ENCODE results near the gene ADAMTSL2.

The ADAMTSL2 gene

GRCh38 chr9:133602277-133602676 lies 67.8 kb downstream of the ADAMTSL2 start:
- no peaks in the 10 kb centered on the region for H3K9me3 Mint-ChIP-seq
- intact Hi-C loops (cut with micrococcal nuclease) = no loop called here
- H3K4me3 Mint-ChIP-seq = no peak overlapping the region
- H3K36me3 Mint-ChIP-seq (ENCODE audit: low read depth) = no peaks in the 10 kb centered on the region
- peaks cover 17% of the 10 kb centered on the region for H3K27me3 Mint-ChIP-seq
- no peak overlapping the region for H3K27ac Mint-ChIP-seq
- H3K4me1 Mint-ChIP-seq (ENCODE audit: low read depth) = no peaks in the 10 kb centered on the region

- Mint-ChIP-seq H3K27me3 (peaks cover 22% of the 10 kb centered on the region), H3K9me3 (no peaks in the 10 kb centered on the region), H3K4me3 (no peak overlapping the region), H3K4me1 (ENCODE audit: low read depth) (no peaks in the 10 kb centered on the region), H3K36me3 (ENCODE audit: low read depth) (no peaks in the 10 kb centered on the region), H3K27ac (no peak overlapping the region)
- intact Hi-C loops (cut with micrococcal nuclease) = no loop called here
These were observed 68.8 kb downstream of the ADAMTSL2 start for GRCh38 chr9:133603135-133603927.

- no peak overlapping the region for H3K27ac Mint-ChIP-seq
- no peak overlapping the region for H3K4me3 Mint-ChIP-seq
- no peaks in the 10 kb centered on the region for H3K9me3 Mint-ChIP-seq
- intact Hi-C loops (cut with micrococcal nuclease) = no loop called here
- peaks cover 28% of the 10 kb centered on the region for H3K27me3 Mint-ChIP-seq
- no peaks in the 10 kb centered on the region for H3K4me1 Mint-ChIP-seq (ENCODE audit: low read depth)
- no peaks in the 10 kb centered on the region for H3K36me3 Mint-ChIP-seq (ENCODE audit: low read depth)
These were observed 69.7 kb downstream of the ADAMTSL2 start for GRCh38 chr9:133604214-133604613.

GRCh38 chr9:133604856-133605255 lies 70.4 kb downstream of the ADAMTSL2 start:
- no peaks in the 10 kb centered on the region for H3K9me3 Mint-ChIP-seq
- no peaks in the 10 kb centered on the region for H3K36me3 Mint-ChIP-seq (ENCODE audit: low read depth)
- intact Hi-C loops (cut with micrococcal nuclease) = no loop called here
- no peak overlapping the region for H3K4me3 Mint-ChIP-seq
- H3K27ac Mint-ChIP-seq = no peak overlapping the region
- H3K27me3 Mint-ChIP-seq = peaks cover 33% of the 10 kb centered on the region
- no peaks in the 10 kb centered on the region for H3K4me1 Mint-ChIP-seq (ENCODE audit: low read depth)

- no peak overlapping the region for H3K4me3 Mint-ChIP-seq
These were observed 70.9 kb downstream of the ADAMTSL2 start for GRCh38 chr9:133605446-133605845.

GRCh38 chr9:133605856-133606707 lies 71.6 kb downstream of the ADAMTSL2 start:
- Mint-ChIP-seq H3K4me1 (ENCODE audit: low read depth) (no peaks in the 10 kb centered on the region), H3K9me3 (no peaks in the 10 kb centered on the region), H3K4me3 (no peak overlapping the region), H3K27ac (no peak overlapping the region), H3K36me3 (ENCODE audit: low read depth) (no peaks in the 10 kb centered on the region), H3K27me3 (peaks cover 40% of the 10 kb centered on the region)
- intact Hi-C loops (cut with micrococcal nuclease) = no loop called here

More at GRCh38 chr9:133605446-133605845, 70.9 kb downstream of the ADAMTSL2 start:
- no peaks in the 10 kb centered on the region for H3K36me3 Mint-ChIP-seq (ENCODE audit: low read depth)
- intact Hi-C loops (cut with micrococcal nuclease) = no loop called here
- H3K4me1 Mint-ChIP-seq (ENCODE audit: low read depth) = no peaks in the 10 kb centered on the region
- no peak overlapping the region for H3K27ac Mint-ChIP-seq
- H3K9me3 Mint-ChIP-seq = no peaks in the 10 kb centered on the region
- peaks cover 38% of the 10 kb centered on the region for H3K27me3 Mint-ChIP-seq

GRCh38 chr9:133606708-133607025 lies 72.2 kb downstream of the ADAMTSL2 start:
- H3K27ac Mint-ChIP-seq = no peak overlapping the region
- intact Hi-C loops (cut with micrococcal nuclease) = no loop called here
- no peaks in the 10 kb centered on the region for H3K4me1 Mint-ChIP-seq (ENCODE audit: low read depth)
- H3K9me3 Mint-ChIP-seq = no peaks in the 10 kb centered on the region
- no peak overlapping the region for H3K4me3 Mint-ChIP-seq
- no peaks in the 10 kb centered on the region for H3K36me3 Mint-ChIP-seq (ENCODE audit: low read depth)
- peaks cover 40% of the 10 kb centered on the region for H3K27me3 Mint-ChIP-seq

GRCh38 chr9:133607381-133607780 lies 72.9 kb downstream of the ADAMTSL2 start:
- Mint-ChIP-seq H3K9me3 (no peaks in the 10 kb centered on the region), H3K4me1 (ENCODE audit: low read depth) (no peaks in the 10 kb centered on the region), H3K27me3 (peaks cover 40% of the 10 kb centered on the region), H3K36me3 (ENCODE audit: low read depth) (no peaks in the 10 kb centered on the region), H3K27ac (no peak overlapping the region), H3K4me3 (no peak overlapping the region)
- intact Hi-C loops (cut with micrococcal nuclease) = no loop called here

GRCh38 chr9:133607976-133608375 lies 73.5 kb downstream of the ADAMTSL2 start:
- intact Hi-C loops (cut with micrococcal nuclease) = no loop called here
- H3K27ac Mint-ChIP-seq = no peak overlapping the region
- H3K9me3 Mint-ChIP-seq = no peaks in the 10 kb centered on the region
- H3K36me3 Mint-ChIP-seq (ENCODE audit: low read depth) = no peaks in the 10 kb centered on the region
- H3K27me3 Mint-ChIP-seq = peaks cover 40% of the 10 kb centered on the region
- H3K4me3 Mint-ChIP-seq = no peak overlapping the region
- no peaks in the 10 kb centered on the region for H3K4me1 Mint-ChIP-seq (ENCODE audit: low read depth)

GRCh38 chr9:133608382-133608781 lies 73.9 kb downstream of the ADAMTSL2 start:
- H3K4me3 Mint-ChIP-seq = no peak overlapping the region
- H3K4me1 Mint-ChIP-seq (ENCODE audit: low read depth) = no peaks in the 10 kb centered on the region
- H3K36me3 Mint-ChIP-seq (ENCODE audit: low read depth) = no peaks in the 10 kb centered on the region
- H3K27ac Mint-ChIP-seq = no peak overlapping the region
- peaks cover 41% of the 10 kb centered on the region for H3K27me3 Mint-ChIP-seq
- no peaks in the 10 kb centered on the region for H3K9me3 Mint-ChIP-seq
- intact Hi-C loops (cut with micrococcal nuclease) = no loop called here

GRCh38 chr9:133608889-133609288 lies 74.4 kb downstream of the ADAMTSL2 start:
- Mint-ChIP-seq H3K9me3 (no peaks in the 10 kb centered on the region), H3K36me3 (ENCODE audit: low read depth) (no peaks in the 10 kb centered on the region), H3K27me3 (peaks cover 41% of the 10 kb centered on the region), H3K4me3 (no peak overlapping the region), H3K4me1 (ENCODE audit: low read depth) (no peaks in the 10 kb centered on the region), H3K27ac (no peak overlapping the region)
- intact Hi-C loops (cut with micrococcal nuclease) = no loop called here

- H3K27me3 Mint-ChIP-seq = peaks cover 41% of the 10 kb centered on the region
- H3K9me3 Mint-ChIP-seq = no peaks in the 10 kb centered on the region
- intact Hi-C loops (cut with micrococcal nuclease) = no loop called here
These were observed 75.0 kb downstream of the ADAMTSL2 start, which contains the start of gene FAM163B for GRCh38 chr9:133609311-133610098. FAM163B (minus strand) TSS chr9:133609389; CDS start chr9:133580223, 29,166 bp downstream.

GRCh38 chr9:133610845-133611244 lies 76.3 kb downstream of the ADAMTSL2 start:
- Mint-ChIP-seq H3K27ac (no peak overlapping the region), H3K36me3 (ENCODE audit: low read depth) (no peaks in the 10 kb centered on the region), H3K9me3 (no peaks in the 10 kb centered on the region), H3K4me1 (ENCODE audit: low read depth) (no peaks in the 10 kb centered on the region), H3K4me3 (no peak overlapping the region), H3K27me3 (peaks cover 43% of the 10 kb centered on the region)
- intact Hi-C loops (cut with micrococcal nuclease) = no loop called here

More at GRCh38 chr9:133609311-133610098, 75.0 kb downstream of the ADAMTSL2 start, which contains the start of gene FAM163B:
- Mint-ChIP-seq H3K4me3 (no peak within 1 kb of the TSS), H3K27ac (no peak within 1 kb of the TSS), H3K36me3 (ENCODE audit: low read depth) (no peaks in the 10 kb centered on the region), H3K4me1 (ENCODE audit: low read depth) (no peaks in the 10 kb centered on the region)

GRCh38 chr9:133612051-133612450 lies 77.5 kb downstream of the ADAMTSL2 start:
- no peaks in the 10 kb centered on the region for H3K36me3 Mint-ChIP-seq (ENCODE audit: low read depth)
- intact Hi-C loops (cut with micrococcal nuclease) = no loop called here
- H3K9me3 Mint-ChIP-seq = no peaks in the 10 kb centered on the region
- H3K27me3 Mint-ChIP-seq = peaks cover 42% of the 10 kb centered on the region
- H3K4me1 Mint-ChIP-seq (ENCODE audit: low read depth) = no peaks in the 10 kb centered on the region
- H3K27ac Mint-ChIP-seq = no peak overlapping the region
- no peak overlapping the region for H3K4me3 Mint-ChIP-seq

Data from dendritic cell treated with granulocyte-macrophage colony-stimulating factor and Interleukin-4, amounts not matched to agents 40 ng/mL and 50 ng/mL, for 4 days (primary cell).